Fibroblast of pulmonary artery (primary cell): ENCODE measurements around the gene C22orf23.

Source experiments
- DNase-seq: peaks from one replicate; pipeline ENCODE4 v3.0.0-alpha.2; 2010; ENCODE audit warnings: low read depth
- H3K4me3 ChIP-seq: replicated peaks from 2 replicates; pipeline ENCODE4 v1.5.1; 2011; ENCODE audit warnings: low read depth, mild to moderate bottlenecking, control low read depth, low read length, moderate library complexity
- TF ChIP-seq, protein P1 (sequence below): IDR thresholded peaks from 2 replicates; pipeline ENCODE4 v1.5.1; 2011; ENCODE audit warnings: mild to moderate bottlenecking, control low read depth, low read length, inconsistent platforms; ENCODE audit errors: missing control alignments

C22orf23 gene

DNA sequence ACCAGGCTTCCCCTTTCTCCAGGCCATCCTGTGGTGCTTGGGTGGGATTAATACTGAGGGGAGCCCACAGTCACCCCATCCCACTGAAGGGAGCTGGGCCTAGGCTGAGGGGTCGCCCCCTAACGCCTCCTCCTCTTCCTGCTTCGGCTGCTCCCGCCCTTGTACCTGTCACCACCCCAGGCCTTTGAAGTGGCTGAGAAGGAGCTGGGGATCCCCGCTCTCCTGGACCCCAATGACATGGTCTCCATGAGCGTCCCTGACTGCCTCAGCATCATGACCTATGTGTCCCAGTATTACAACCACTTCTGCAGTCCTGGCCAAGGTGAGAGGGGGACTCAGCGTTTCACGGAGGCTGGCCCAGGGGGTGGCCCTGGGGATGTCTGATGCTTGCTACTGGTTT is 41.2 kb downstream of the C22orf23 start:
- TF ChIP-seq, protein P1, sequence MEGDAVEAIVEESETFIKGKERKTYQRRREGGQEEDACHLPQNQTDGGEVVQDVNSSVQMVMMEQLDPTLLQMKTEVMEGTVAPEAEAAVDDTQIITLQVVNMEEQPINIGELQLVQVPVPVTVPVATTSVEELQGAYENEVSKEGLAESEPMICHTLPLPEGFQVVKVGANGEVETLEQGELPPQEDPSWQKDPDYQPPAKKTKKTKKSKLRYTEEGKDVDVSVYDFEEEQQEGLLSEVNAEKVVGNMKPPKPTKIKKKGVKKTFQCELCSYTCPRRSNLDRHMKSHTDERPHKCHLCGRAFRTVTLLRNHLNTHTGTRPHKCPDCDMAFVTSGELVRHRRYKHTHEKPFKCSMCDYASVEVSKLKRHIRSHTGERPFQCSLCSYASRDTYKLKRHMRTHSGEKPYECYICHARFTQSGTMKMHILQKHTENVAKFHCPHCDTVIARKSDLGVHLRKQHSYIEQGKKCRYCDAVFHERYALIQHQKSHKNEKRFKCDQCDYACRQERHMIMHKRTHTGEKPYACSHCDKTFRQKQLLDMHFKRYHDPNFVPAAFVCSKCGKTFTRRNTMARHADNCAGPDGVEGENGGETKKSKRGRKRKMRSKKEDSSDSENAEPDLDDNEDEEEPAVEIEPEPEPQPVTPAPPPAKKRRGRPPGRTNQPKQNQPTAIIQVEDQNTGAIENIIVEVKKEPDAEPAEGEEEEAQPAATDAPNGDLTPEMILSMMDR: no peak
- DNase-seq: no peak
- no peak overlapping the region for H3K4me3 ChIP-seq

DNA sequence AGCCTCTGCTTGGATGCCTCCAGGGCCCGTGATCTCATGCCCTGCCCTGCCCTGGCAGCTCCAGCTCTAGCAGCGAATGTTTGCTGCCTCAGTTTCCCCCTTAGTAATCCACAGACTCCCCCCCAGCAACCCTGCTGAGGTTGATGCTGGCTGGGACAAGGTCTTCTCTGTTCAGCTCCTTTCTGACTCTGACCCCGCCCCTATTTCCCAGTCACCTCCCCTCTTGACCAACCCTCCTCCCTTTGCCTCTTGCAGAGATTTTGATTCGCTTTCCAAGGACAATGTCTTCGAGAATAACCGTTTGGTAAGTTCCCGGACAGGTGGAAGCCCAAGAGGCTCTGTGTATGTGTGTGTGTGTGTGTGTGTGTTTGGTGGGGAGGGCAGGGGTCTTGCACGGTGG is 41.7 kb downstream of the C22orf23 start:
- TF ChIP-seq, protein P1: no peak
- no peak overlapping the region for H3K4me3 ChIP-seq
- no peak for DNase-seq

DNA sequence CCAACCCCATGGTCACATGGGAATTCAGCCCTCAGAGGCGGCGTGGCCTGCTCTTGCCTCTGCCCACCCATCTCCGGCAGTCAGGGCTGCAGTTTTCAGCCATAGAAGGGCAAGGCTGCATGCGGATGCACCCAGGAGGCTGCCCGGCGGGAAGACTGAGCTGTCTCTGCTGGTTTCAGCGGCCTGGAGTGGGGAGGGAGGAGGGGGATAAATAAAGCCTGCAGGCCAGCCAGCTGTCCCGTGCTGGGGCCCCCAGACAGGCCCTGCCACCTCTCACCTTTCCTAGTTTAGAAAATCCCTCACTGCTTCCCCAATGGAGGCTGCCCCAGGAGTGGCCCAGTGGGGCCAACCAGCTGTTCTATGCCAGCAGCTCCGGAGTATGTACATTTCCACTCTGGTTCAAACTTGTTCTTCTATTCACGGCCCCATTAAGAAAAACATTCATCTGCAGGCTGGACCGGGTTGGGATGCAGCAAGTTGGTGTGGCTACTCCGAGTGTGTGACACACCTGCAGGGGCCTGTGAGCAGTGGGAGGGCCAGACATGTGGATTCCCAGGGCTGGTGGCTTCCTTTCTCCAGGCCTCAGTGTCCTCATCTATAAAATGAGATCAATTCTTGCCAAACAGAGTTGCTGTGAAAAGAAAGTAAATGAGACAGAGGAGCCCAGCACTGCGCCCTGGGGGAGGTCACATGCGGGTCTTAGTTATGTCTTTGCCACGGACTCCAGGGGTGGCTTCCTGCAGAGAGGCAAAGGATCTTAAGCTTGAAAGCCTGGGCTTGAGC is 42.3 kb downstream of the C22orf23 start:
- H3K4me3 ChIP-seq: no peak overlapping the region
- TF ChIP-seq, protein P1: no peak
- no peak for DNase-seq

DNA sequence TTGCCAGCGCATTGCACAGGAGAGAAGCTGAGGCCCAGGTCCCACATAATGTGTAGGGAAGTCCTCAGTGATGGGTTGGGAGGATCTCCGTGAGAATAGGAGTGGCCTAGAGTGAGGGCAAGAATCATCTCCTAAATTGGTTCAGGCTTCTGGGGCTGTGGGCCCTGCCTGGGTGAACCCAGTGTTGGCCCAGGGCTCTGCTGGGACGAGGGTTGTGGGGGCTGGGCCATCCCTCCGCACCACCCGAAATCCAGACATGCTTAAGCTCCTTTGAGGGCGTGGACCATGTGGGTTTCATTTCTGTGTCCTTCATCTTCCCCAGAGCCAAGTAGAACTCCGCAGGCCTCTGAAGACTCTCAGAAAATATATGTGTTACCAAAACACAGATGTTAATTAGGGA is 43.6 kb downstream of the C22orf23 start:
- H3K4me3 ChIP-seq: no peak overlapping the region
- TF ChIP-seq, protein P1: no peak
- no peak for DNase-seq

DNA sequence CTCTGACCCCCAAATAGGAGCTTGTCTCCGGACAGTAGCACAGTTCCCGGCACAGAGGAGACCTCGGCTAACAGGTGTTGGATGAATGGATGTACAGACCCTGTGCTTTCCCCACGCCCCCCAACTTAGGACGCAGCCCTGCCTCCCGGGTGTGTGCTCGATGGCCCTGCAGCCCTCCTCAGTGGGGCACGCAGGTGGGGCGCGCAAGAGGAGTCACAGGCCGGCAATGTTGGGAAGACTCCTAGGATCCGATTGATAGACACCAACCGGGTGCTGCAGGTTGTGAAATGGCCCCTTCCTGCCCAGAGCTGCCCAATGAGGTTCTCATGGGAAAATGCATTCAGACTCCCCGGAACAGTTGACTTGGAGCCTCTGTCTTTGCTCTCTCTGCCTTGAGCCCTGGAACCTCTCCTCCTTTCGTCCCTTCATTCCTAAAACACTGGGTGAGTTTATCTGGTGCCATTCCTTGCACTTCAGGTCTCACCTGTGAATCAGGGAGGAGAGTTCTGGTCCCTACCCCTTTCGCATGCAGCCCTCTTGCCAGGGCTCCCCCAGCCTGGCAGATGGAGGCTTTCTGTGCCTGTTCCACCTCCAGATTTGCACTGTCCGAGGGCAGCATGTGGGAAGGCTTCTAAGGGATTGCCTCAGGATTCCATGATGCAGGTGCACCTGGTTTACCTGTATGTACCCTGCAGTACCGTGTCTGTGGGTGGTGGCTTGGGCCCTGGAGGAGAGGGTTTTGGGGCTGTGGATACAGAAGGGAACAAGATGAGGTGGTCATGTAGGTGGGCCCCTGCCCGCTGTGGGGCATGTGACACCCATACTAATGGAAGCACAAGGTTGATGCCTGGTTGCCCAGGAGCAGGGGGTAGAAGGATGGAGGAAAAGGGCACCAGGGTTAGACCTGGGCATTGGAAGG is 46.1 kb downstream of the C22orf23 start:
- peak; percentile 41 for DNase-seq
- H3K4me3 ChIP-seq: peak overlapping the region; percentile 74

DNA sequence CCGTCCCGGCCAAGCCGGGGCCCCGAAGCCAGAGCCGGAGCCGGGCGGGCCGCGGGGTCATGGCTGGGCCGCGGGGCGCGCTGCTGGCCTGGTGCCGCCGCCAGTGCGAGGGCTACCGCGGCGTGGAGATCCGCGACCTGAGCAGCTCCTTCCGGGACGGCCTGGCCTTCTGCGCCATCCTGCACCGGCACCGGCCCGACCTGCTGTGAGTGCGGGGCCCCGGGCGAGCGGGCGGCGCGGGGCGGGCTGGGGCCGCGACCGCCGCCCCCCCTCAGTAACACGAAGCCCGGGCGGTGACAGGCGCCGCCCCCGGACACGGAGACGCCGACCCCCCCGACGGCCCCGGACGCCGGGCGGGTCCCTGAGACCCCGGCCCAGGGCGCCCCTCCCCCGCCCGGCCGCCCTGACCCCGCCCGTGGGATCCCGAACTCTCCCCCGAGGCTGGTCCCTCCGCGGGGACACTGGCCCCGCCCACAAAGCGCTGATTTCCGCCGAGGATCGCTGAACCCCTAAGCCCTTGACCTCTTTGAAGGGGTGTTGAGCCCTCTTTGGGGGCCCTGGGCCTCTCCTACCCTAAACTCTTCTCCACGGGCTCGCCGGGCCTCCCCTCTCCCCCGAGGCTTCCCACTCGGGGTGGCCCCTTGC is 46.9 kb downstream of the C22orf23 start:
- peak overlapping the region; percentile 74 for H3K4me3 ChIP-seq
- TF ChIP-seq, protein P1: no peak
- DNase-seq: no peak

More for the DNA sequence above, 46.1 kb downstream of the C22orf23 start:
- TF ChIP-seq, protein P1: no peak
